GF-D8 (cell line): ENCODE data around the gene BCDIN3D.

Source experiments
- DNase-seq: peaks from one replicate; lab custom pipeline; 2025; lab: John Stamatoyannopoulos, UW

Gene BCDIN3D

DNA sequence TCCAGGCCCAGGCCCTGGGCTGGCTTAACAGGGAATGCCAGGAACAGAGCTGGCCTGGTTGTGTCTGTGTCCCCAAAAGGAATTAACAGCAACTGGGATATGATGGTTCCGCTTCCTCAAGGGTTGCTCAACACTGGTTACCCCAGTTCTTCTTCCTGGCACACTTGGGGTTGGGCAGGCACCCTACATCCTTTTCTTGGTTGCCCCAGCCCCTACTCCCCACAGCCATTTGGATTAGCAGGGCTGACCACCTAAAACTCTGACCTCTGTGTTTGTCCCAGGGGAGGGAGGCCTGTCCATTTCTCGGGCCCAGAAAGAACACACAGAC is 45.5 kb downstream of the BCDIN3D start:
- no peak for DNase-seq

DNA sequence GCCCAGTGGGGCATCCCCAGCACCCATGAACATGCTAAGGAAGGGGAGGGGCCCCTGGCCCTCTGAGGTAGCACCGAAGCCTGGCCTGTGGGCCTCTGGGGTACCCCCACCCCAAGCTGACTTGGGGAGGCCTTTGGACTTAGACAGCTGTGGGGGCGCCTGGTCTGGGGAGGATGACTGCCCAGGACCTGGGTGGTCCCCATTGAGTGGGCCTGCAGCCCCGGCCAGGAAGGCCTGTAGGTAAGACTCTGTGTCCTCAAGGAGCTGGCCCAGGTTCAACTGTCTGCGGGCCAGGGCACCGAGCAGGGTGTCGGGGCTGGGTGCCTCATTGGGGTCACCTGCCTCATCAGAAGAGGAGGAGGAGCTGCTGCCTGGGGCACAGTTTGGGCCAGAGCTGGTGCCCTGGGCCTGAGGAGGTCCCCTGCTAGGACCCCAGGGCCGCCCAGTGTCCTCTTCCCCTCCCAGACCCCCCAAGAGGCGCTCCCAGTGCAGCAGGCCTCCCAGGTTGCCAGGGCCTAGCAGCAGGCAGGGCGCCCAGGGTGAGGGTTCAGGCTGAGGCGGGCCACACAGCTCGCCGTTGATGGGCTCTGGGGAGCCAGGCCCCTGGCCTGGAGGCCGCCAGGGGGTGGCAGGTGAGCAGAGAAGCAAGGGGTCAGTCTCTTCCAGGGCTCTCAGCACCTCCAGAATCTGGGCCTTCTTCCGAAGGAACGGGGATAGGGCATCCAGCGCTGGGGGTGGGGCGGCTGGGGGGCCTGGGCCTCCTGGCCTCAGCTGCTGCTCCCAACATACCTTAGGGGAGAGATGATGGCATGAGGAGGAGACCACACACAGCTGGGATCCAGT is 46.1 kb downstream of the BCDIN3D start:
- DNase-seq, result no peak

DNA sequence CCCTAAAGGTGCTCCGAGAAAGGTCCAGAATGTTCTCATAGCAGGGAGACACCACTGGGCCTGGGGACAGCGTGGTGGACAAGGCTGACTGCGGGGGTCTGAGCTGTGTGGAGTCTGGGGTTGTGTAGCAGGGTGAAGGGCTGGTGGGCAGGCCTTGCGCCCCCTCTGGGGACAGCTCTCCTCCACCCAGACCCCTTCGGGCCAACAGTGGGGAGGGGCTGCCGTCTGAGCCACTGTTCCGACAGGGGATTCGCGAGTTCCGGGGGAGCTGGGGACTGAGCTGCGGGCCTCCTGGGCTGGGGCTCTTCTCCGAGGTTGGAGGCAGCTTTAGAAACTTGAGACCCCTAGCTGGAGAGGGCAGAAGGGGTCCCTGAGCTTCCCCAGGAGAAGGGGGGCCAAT is 46.8 kb downstream of the BCDIN3D start:
- no peak for DNase-seq

DNA sequence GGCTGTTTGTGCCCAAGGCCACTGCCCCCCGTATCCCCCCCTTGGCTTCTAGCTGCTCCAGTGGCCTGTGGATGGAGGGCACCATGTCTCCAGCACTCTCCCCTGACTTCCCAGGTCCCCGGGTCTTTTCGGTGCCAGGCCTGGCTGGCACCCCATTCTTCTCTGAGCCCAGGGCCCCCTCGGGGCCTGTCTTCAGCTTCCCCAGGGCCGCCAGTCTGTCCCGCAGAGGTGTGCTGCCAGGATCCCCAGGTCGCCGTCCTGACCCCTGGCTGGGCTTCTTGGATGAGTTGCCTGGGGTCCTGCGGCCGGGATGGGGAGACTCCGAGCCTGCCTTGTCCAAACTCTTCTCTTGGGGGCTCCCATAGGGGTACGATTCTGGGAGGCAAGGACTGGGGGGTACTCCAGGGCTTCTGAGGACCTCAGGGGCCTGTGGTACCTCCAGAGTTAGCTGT is 47.2 kb downstream of the BCDIN3D start:
- no peak for DNase-seq

DNA sequence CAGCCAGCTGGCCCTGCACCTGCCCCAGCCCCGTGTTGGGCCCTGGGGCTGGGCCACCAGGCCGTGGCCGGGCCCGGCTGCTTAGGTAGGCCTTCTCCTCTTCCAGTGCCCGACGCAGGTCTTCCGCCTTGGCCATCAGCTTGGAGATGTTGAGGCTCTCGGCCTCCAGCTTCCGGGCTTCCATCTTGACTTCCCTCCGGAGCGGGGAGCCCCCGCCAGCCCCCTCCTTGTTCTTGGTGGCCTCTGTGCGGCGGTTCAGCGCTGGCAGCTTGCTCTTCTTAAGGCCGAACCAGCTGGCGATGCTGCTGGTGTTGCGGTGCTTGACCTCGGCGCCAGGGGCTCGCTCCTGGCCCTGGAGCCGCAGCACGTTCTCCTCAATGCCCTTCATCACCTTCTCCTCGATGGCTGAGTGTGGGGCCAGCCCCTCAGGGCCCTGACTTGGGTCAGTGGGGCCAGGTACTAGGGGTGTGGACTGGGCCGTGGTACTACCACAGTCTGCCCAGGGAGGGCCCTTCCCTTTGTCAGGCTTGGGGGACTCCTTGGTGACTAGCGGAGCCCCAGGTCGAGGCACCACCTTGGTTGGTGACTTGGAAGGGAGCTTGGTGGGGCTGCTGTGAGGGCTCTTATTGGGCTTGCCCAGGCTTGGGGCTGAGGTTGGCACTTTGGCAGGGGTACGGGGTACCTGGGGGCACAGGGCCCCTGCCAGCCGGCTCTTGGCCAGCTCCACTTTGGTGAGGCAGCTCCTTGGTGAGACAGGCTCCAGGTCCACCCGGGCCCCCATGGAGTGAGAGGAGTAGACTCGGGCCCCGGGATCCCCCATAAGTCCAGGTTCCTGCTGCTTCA is 47.9 kb downstream of the BCDIN3D start:
- DNase-seq, result no peak

DNA sequence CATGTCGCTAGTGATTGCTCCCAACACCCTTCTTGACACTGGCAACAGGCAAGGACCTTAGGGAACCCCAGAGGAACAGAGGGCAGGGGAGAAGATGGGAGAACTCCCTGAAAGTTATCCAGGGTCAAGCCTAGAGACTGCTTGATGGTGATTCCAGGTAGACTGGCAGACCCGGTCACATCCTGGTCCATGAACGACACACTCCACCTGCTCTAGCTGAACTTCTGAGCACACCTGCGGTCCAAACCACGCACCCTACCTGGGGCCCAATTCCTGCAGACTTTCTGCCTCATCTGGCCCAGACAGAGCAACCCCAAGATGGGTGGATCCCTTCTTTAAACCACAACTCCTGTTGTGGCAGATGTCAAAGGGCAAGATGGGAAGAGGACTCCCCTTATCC is 48.9 kb downstream of the BCDIN3D start:
- no peak for DNase-seq

DNA sequence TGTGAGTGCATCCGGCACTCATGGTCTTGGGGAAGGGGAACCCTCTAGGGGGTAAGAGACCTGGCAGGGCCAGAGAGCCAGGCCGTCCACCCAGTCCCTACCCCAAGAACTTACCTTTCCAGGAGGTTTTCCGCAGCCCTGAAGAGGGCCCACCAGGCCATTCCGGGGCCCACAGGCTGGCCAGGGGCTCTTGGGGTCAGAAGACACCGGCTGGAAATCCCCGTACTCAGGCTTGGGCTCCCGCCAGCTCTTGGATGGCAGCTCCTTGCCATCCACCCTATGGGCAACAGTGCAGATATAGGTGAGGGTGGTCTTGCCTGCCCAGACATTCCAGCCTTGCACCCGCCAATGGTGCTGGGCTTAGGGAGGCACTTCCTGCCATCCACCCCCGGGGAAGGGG is 49.3 kb downstream of the BCDIN3D start:
- DNase-seq, result no peak

DNA sequence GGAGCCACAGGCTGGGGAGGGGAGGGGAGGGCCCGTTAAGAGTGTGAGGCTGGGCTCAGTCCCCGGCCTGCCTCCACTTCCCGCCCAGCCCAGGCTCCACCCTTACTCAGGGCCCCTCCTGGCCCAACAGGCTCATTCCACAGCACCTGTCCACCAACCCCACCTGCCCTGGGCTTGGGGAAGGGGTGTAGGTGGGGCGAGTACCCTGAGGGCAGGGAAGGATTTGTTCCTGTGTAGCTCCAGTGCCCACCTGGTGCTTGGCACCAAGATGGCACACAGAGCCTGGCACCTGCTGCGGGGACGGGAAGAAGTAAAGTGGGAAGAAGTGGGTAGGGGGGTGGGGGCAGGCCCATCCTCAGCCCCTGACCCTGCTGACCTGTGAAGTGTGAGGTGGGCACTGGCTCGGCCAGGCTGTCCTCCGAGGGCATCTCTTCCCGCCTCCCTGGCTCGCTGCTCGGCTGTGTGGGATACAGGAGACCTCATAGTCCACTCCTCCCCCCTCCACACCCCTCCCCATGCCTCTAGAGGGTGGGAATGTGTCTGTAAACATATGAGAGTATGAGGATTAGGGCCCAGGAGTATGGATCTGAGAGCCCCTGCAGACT is 49.8 kb downstream of the BCDIN3D start:
- DNase-seq, result no peak

DNA sequence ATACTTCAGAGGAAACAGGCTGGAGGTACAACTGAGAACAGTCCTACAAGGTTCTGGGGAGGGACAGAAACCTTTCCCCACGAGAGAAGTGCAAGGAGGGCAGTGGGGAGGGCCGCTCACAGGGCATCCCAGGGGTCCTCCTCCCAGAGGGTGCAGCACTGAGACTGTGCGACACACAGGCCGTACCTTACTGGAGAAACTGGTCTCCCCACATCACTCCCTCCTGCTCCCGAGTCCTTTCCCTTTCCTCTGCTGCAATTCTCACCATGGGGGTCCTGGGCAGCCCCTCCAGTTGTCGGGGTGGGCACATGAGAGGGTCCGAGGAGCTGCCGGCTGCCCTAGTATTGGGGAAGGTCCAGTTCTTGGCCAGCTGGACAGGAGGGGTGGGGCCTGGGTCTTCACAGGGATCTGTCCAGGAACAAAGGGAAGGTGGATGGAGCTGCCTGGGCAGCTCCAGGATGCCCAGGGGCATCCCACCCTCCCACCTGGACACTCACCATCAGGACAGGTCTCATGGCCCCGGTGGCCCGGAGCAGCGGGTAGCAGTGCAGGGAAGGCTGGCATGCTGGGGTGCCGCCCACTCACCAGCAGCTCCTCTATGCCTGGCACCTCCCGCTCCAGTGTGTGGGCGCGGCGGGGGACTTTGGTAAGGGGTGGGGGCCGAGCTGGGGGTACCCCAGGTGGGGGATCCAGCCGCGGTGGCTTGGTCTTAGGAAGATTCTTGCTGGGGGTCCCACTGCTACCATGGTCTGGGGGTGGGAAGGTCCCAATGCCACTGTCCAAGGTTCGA is 50.5 kb downstream of the BCDIN3D start:
- no peak for DNase-seq

DNA sequence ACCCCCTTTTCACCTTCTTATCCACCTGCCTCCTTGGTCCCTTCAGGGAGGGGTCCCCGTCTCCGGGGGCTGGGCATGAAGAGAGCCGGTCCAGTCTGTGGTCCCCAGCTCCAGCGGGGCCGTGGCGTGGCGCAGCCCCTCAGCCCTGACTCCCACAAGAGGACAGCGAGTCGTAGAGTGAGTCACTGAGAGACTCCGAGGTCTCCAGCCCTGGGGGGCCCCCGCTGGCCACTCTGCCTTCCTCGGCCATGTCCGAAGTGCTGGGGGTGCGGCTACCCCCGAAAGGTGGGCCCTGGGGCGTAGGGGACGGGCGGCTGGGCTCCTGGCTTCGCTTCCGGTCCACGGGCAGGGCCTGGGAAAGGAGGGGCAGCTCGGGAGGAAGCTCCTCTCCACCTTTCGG is 51.2 kb downstream of the BCDIN3D start:
- no peak for DNase-seq

DNA sequence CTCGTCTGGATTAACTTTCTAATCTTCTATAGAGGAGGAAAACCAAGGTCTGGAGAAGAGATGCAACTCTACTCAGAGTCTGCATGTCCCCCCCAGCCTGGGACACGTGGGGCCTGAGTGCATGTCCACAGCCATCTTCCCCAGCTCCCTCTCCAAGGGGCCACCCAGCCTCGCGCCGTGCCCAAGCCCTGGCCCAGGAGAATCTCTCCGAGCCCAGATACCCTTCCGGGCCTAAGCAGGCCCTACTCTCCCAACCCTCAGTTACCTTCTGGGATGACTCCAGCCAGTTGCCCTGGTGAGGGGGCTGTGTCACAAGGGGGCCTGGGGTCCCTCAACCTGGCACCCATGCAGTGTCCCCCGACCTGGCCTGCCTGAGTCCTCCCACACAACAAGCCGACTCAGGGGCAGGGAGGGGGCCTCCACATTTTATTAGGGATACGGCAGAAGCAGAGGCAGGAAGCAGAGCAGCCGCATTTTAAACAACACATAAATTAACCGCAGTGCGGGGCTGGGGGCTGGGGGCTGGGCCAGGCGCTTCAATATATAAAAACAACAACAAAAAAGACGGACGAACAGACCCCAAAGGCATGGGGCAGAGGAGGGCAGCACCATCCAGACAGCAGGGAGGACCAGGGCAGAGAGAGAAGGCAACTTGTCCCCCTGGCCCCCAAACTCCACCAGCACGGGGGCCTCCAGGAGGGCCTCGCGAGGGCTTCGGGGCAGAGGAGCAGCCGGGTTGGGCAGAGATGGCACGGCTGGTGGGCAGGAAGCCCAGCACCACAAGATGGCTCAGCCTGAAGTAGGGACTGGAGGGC is 52.0 kb downstream of the BCDIN3D start:
- no peak for DNase-seq

DNA sequence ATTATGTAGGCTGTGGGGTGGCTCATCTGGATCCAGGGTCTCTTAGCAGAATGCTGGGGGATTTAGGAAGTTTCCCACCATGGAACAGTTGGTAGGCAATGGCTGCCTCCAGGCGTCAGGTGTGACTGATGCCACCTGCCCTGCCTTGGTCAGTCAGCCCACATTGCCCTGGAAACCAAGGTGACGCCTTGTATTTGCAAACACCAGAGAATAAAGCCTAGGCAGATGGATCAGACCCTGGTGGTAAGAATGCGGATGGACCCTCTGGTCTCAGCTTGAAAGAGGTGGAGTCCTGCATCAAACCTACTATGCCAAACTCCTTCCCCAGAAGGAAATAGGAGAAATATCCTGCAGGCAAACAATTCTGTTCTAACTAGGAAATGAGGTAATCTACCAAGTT is 52.9 kb downstream of the BCDIN3D start:
- no peak for DNase-seq

DNA sequence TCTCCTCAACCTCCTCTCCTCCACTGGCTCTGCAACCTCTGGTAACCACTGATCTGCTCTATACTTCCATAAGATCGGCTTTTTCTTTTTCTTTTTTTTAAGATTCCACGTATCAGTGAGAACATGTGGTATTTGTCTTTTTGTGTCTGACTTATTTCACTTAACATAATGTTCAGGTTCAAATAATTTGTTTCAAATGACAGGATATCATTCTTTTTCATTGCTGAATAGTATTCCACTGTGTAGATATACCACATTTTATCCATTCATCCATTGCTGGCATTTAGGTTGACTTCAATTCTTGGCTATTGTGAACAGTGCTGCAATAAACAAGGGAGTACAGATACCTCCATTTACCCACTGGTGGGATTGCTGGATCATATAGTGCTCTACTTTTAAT is 55.2 kb downstream of the BCDIN3D start:
- DNase-seq, result no peak
